Common myeloid progenitor, CD34-positive (primary cell): ENCODE data around the gene C22orf15.

Experiments
- CTCF ChIA-PET: fragments of 350-600 bp; sonication (Branson Sonifier 250); formaldehyde crosslinking; loops from one replicate; lab custom pipeline; 2021; ENCODE audit warnings: antibody characterized with exemption; lab: Charles Lee
- POLR2A ChIA-PET: fragments of 350-600 bp; sonication (Branson Sonifier 250); formaldehyde crosslinking; loops from one replicate; lab custom pipeline; 2021; ENCODE audit warnings: antibody characterized with exemption; lab: Charles Lee
- DNase-seq, 3 donors: peaks; one replicate each; pipeline versions ENCODE4 v3.0.0 to v3.0.0-alpha.2; 2013
- H3K27ac ChIP-seq, 2 experiments: 1 replicate in 1 of 2; 2 replicates in 1 of 2; pipeline ENCODE4 v1.7.0; 2013; ENCODE audit warnings: inconsistent platforms in 2 of 2, low read length in 2 of 2, mild to moderate bottlenecking in 2 of 2, low read depth in 1 of 2, moderate library complexity in 1 of 2; ENCODE audit not compliant: severe bottlenecking in 2 of 2, insufficient read depth in 1 of 2, poor library complexity in 1 of 2
- H3K27me3 ChIP-seq, 5 experiments: replicated peaks in 2 of 5; 1 replicate in 3 of 5; 2 replicates in 2 of 5; pipeline versions ENCODE4 v1.6.1 to v1.7.0; 2013; ENCODE audit warnings: low read length in 4 of 5, mild to moderate bottlenecking in 2 of 5, moderate library complexity in 2 of 5, inconsistent platforms in 1 of 5; ENCODE audit not compliant: insufficient read depth in 5 of 5, control insufficient read depth in 4 of 5
- H3K36me3 ChIP-seq, 4 experiments: 1 replicate in 2 of 4; 2 replicates in 2 of 4; pipeline versions ENCODE4 v1.6.1 to v1.7.0; 2013; ENCODE audit warnings: low read length in 3 of 4, control low read depth in 1 of 4, mild to moderate bottlenecking in 1 of 4; ENCODE audit not compliant: control insufficient read depth in 4 of 4, insufficient read depth in 4 of 4
- H3K4me1 ChIP-seq, 4 experiments: 1 replicate in 3 of 4; 2 replicates in 1 of 4; pipeline versions ENCODE4 v1.6.1 to v1.7.1; 2013; ENCODE audit warnings: low read length in 3 of 4, mild to moderate bottlenecking in 3 of 4, control low read depth in 1 of 4, inconsistent platforms in 1 of 4, moderate library complexity in 1 of 4; ENCODE audit not compliant: control insufficient read depth in 4 of 4, insufficient read depth in 4 of 4; ENCODE audit errors: control extremely low read depth in 1 of 4
- H3K4me3 ChIP-seq, 7 experiments: 1 replicate in 4 of 7; 2 replicates in 3 of 7; pipeline versions ENCODE4 v1.5.1 to v1.7.0; 2013; ENCODE audit warnings: mild to moderate bottlenecking in 7 of 7, low read length in 6 of 7, moderate library complexity in 6 of 7, inconsistent platforms in 2 of 7, low read depth in 2 of 7, control low read depth in 1 of 7; ENCODE audit not compliant: insufficient read depth in 4 of 7, control insufficient read depth in 1 of 7; ENCODE audit errors: extremely low read depth in 1 of 7
- H3K9me3 ChIP-seq, 5 experiments: 1 replicate in 4 of 5; 2 replicates in 1 of 5; pipeline versions ENCODE4 v1.6.1 to v1.7.1; 2013; ENCODE audit warnings: low read length in 4 of 5, mild to moderate bottlenecking in 2 of 5, inconsistent platforms in 1 of 5, low read depth in 1 of 5, moderate library complexity in 1 of 5; ENCODE audit not compliant: control insufficient read depth in 4 of 5, insufficient read depth in 2 of 5; ENCODE audit errors: control extremely low read depth in 1 of 5
- WGBS: methylation state at CpG from one replicate; pipeline ENCODE4 v1.1.5; 2013; ENCODE audit not compliant: insufficient coverage; 5-methylcytosine and 5-hydroxymethylcytosine counted together

The C22orf15 gene

DNA sequence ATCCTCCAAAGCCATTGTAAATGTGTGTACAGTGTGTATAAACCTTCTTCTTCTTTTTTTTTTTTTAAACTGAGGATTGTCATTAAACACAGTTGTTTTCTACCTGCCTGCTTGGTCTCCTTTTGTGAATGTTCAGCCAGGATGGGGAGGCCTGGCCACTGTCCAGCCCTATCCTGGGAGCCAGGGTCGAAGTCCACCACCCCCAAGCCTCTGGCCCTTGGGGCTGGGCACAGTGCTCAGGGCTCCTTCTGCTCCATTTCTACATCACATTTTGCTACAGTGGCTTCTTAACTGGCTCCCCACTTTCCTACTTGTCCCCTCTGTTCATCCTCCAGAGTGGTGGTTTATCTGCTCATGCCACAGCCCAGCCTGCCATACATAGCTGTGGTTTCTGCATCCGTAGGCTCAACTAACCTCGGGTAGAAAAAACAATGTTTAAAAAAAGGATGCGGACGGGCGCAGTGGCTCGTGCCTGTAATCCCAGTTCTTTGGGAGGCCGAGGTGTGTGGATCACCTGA lies 21.5 kb downstream of the C22orf15 start:
- peak; percentile 60 to 92 (median 92) for DNase-seq
- H3K27ac ChIP-seq: no peak overlapping the region
- no peaks in the 10 kb centered on the region for H3K27me3 ChIP-seq
- H3K9me3 ChIP-seq: no peaks in the 10 kb centered on the region
- H3K4me1 ChIP-seq: peaks cover 8 to 52% (median 46%) of the 10 kb centered on the region in 4 experiments
- peaks cover 0 to 3% (median 0%) of the 10 kb centered on the region in 4 experiments for H3K36me3 ChIP-seq
- WGBS: 15% methylated on average over 7 of the region's 8 CpGs
- ChIA-PET POLR2A (interaction anchor here (0.6 to 1.6 kb wide), 2 partner anchors 13 to 206 kb away, joined by 4 to 5 read pairs; no protein-coding TSS in a partner anchor), CTCF (interaction anchor here (0.9 to 1.4 kb wide), 4 partner anchors 9 to 65 kb away, joined by 3 to 8 read pairs (median 4); no protein-coding TSS in a partner anchor)
- peak overlapping the region in 3 of 7 experiments; percentile 19 to 30 (median 28) for H3K4me3 ChIP-seq

DNA sequence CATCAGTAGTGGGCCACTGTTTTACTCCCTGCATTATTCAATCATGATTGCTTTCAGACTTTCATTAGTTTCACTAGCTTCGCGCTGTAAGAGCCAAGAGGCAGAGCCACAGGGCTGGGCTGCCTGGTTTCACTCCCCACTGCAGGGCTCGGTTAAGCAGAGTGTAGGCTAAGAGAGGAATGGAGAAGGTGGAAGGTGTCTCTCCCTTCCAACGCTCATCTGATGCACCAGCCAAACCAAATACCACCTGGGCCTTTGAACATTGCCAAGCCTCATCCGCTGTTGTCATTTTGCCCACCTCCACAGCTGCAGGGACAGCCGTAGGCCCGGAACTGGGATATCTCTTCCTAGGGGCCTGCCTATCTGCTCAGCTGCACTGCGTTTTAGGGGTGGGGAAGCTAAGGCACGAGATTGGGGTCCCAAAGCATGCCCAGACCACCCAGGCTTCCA lies 23.5 kb downstream of the C22orf15 start:
- ChIA-PET CTCF (interaction anchor here (0.7 to 2.1 kb wide), 6 partner anchors 12 to 64 kb away, joined by 3 to 9 read pairs (median 4); no protein-coding TSS in a partner anchor), POLR2A (interaction anchor here (0.6 kb wide), 1 partner anchor 8 kb away, joined by 3 read pairs; no protein-coding TSS in a partner anchor)
- no peak for DNase-seq
- WGBS: 75% methylated on average over 4 of the region's 9 CpGs
- no peaks in the 10 kb centered on the region for H3K27me3 ChIP-seq
- H3K9me3 ChIP-seq: no peaks in the 10 kb centered on the region
- H3K4me3 ChIP-seq: peak overlapping the region; percentile 81 to 93 (median 86)
- peaks cover 0 to 13% (median 2%) of the 10 kb centered on the region in 4 experiments for H3K36me3 ChIP-seq
- H3K4me1 ChIP-seq: peaks cover 8 to 52% (median 46%) of the 10 kb centered on the region in 4 experiments
- H3K27ac ChIP-seq: peak overlapping the region; percentile 93 to 96

DNA sequence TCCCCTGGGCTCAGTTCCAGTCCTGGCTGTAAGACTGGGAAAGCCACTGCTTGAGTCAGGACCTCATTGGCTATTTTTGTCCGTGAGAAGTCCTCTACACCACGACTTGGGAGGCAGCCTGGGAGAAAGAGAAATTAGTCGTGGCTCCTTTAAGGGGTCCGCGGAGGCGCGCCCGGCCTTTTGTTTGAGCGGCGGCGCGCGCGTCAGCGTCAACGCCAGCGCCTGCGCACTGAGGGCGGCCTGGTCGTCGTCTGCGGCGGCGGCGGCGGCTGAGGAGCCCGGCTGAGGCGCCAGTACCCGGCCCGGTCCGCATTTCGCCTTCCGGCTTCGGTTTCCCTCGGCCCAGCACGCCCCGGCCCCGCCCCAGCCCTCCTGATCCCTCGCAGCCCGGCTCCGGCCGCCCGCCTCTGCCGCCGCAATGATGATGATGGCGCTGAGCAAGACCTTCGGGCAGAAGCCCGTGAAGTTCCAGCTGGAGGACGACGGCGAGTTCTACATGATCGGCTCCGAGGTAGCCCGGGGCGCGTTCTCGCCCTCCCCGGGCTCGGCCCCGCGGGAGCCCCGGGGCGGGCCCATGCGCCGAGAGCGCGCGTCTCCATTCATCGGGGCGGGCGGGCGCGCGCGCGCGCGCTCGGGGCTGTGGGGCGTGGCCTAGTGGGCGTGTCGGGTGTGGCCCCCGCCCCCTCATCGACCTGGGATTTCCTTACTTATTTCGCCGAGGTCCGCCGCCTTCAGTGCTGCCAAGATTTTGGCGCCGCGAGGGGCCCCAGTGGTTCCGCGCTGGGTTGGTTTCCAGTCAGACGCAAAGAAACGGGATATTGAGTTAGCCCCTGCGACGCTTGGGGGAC lies 24.2 kb downstream of the C22orf15 start, which contains the start of gene SMARCB1:
SMARCB1 (plus strand) TSS at position 215 of the 848 bp plus-strand sequence; CDS start at position 419, 204 bp downstream.
- peaks cover 8 to 51% (median 43%) of the 10 kb centered on the region in 4 experiments for H3K4me1 ChIP-seq

DNA sequence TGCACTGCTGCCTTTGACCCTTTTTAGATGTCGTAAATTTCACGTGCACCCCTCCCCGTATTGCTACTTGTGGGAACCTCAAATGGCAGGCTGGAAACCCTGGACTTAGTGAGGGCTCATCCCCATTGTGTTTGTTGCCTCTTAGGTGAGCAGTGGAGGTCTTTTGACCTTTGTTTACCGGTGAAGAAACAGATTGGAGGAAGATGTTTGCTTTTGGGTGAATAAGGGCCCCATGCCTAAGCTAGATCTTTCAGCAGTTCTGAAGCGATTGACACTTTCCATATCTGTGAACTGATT lies 24.8 kb downstream of the C22orf15 start:
- DNase-seq: no peak
- H3K36me3 ChIP-seq: peaks cover under 1 to 26% (median 14%) of the 10 kb centered on the region in 4 experiments
- H3K4me3 ChIP-seq: peak overlapping the region; percentile 81 to 93 (median 86)
- H3K27ac ChIP-seq: peak overlapping the region; percentile 93 to 96
- no peaks in the 10 kb centered on the region for H3K9me3 ChIP-seq
- POLR2A ChIA-PET: interaction anchor here (0.6 kb wide), 1 partner anchor 69 kb away, joined by 5 read pairs; no protein-coding TSS in a partner anchor
- CTCF ChIA-PET: interaction anchor here (0.9 to 2.4 kb wide), 6 partner anchors 9 to 62 kb away, joined by 3 to 14 read pairs (median 5); partner anchors contain the start of gene CHCHD10
- 9% methylated on average over 4 of the region's 5 CpGs for WGBS
- H3K27me3 ChIP-seq: no peaks in the 10 kb centered on the region
- peaks cover 8 to 46% (median 41%) of the 10 kb centered on the region in 4 experiments for H3K4me1 ChIP-seq

More for the DNA sequence above, 24.2 kb downstream of the C22orf15 start, which contains the start of gene SMARCB1:
- Histone ChIP-seq H3K9me3 (no peaks in the 10 kb centered on the region), H3K27ac (peak within 1 kb of the TSS; percentile 93 to 96), H3K4me3 (peak within 1 kb of the TSS; percentile 81 to 93 (median 86)), H3K36me3 (peaks cover 0 to 20% (median 9%) of the 10 kb centered on the region in 4 experiments), H3K27me3 (no peaks in the 10 kb centered on the region)
- ChIA-PET POLR2A (no interaction called here), CTCF (interaction anchor here (0.5 to 2.1 kb wide), 6 partner anchors 12 to 63 kb away, joined by 3 to 9 read pairs (median 4); partner anchors contain the start of gene C22orf15)
- 0% methylated on average over 88 of the region's 97 CpGs for WGBS
- peak; percentile 79 to 90 (median 89) for DNase-seq

DNA sequence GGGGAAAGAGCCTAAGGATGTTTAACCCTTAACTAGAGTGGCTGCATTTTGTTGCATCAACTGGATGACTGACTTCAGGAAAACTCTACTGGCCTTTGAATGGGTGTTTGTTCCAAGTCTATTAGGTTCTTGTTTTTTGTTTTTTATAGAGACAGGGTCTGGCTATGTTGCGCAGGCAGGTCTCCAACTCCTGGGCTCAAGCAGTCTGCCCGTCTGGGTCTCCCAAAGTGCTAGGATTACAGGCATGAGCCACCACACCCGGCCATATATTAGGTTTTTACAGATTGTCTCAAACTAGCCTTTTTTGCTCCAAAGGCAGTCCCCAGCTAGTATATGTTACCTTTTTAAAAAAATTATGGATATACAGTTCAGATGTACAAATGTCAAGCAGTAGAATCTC lies 25.1 kb downstream of the C22orf15 start:
- POLR2A ChIA-PET: interaction anchor here (0.6 kb wide), 1 partner anchor 69 kb away, joined by 5 read pairs; no protein-coding TSS in a partner anchor
- CTCF ChIA-PET: interaction anchor here (0.9 to 2.4 kb wide), 6 partner anchors 10 to 62 kb away, joined by 3 to 14 read pairs (median 5); partner anchors contain the start of gene CHCHD10
- H3K4me1 ChIP-seq: peaks cover 8 to 42% (median 37%) of the 10 kb centered on the region in 4 experiments

DNA sequence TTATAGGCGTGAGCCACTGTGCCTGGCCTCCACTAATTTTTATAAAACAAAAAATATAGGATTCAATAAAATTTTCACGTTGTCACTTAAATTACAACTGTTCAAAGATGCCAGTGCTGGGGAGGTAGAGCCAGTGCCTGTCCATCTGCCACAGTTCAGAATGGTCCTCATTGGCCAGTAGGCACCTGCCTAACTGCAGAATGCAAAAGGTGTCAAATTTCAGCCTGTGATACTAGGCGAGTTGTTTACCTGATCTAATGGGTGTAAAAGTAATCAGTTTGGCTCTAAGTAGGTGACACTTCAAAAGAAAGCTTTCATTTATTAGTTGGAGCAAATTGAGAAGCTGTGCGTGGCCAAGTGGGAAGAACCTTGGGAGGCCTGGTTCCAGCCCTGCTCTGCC lies 26.3 kb downstream of the C22orf15 start:
- no peak overlapping the region for H3K4me3 ChIP-seq
- DNase-seq: no peak
- 95% methylated on average over 4 of the region's 4 CpGs for WGBS
- no peaks in the 10 kb centered on the region for H3K9me3 ChIP-seq
- H3K27ac ChIP-seq: peak overlapping the region in 1 of 2 experiments; percentile 17
- H3K4me1 ChIP-seq: peaks cover 8 to 30% (median 25%) of the 10 kb centered on the region in 4 experiments
- CTCF ChIA-PET: interaction anchor here (0.6 to 2.4 kb wide), 11 partner anchors 9 to 61 kb away, joined by 3 to 14 read pairs (median 3); partner anchors contain the start of gene CHCHD10
- peaks cover 5 to 38% (median 25%) of the 10 kb centered on the region in 4 experiments for H3K36me3 ChIP-seq
- POLR2A ChIA-PET: no interaction called here
- no peaks in the 10 kb centered on the region for H3K27me3 ChIP-seq

More for the DNA sequence above, 25.1 kb downstream of the C22orf15 start:
- Histone ChIP-seq H3K27ac (peak overlapping the region; percentile 93 to 96), H3K36me3 (peaks cover 4 to 30% (median 18%) of the 10 kb centered on the region in 4 experiments), H3K4me3 (peak overlapping the region in 6 of 7 experiments; percentile 81 to 93 (median 84)), H3K27me3 (no peaks in the 10 kb centered on the region), H3K9me3 (no peaks in the 10 kb centered on the region)
- WGBS: 100% methylated on average over 2 of the region's 3 CpGs
- no peak for DNase-seq
